Measurements from ENCODE around the gene FGA. TPM values are rescaled to one million over a fixed set of nuclear protein-coding genes. Genes with fewer than 3 reads are reported as not detected.

The FGA gene
- total and polyA plus RNA-seq, 9 of the 15 experiments (the other 6 are each of a cell fraction or from before 2014, with no cell fraction given): 0.04 to 2.5 (median 0.07) TPM; not detected in 5

DNA sequence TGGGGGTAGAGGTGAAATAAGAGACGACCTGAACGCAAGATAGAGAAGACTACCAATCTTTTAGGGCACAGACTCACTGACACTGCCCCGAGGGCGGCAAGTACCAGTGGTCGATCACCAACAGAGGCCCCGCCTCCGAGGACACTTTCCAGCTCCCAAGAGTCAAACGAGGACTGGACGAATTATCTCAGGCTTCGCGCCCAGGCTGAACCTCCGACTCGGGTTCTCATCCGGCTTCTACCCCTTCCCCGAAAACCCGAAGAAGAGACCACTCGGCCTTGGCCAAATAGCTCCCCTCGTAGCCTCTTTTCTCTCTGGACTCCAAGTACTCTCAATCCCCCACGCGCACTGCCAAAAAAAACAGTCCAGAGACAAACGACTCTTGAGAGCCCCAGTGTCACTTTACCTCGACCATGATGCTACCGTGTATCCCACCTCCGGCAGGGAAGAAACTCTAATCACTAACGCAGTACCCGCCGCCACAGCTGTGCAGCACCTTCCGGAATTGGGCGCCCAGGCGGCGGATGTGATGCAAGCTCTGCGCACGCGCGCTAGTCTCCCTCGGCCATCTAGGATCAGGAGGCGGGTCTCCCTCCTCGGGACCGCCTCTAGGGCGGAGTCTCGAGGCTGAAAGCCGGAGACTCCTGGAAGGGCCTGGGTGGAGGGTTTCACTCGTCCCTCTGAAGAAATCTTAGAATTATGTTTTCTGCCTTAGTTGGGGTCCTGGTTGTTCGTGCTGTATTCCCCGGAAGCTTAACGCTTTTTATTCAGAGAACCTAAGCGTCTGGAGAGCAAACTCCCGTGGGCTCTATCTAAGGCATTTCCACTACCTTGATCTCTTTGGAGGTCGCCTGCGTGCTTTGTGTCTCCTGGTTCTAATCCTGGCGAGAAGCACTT is 40.4 kb downstream of the FGA start, which contains the start of gene PLRG1 (continued):
- TF ChIP-seq, protein P1, sequence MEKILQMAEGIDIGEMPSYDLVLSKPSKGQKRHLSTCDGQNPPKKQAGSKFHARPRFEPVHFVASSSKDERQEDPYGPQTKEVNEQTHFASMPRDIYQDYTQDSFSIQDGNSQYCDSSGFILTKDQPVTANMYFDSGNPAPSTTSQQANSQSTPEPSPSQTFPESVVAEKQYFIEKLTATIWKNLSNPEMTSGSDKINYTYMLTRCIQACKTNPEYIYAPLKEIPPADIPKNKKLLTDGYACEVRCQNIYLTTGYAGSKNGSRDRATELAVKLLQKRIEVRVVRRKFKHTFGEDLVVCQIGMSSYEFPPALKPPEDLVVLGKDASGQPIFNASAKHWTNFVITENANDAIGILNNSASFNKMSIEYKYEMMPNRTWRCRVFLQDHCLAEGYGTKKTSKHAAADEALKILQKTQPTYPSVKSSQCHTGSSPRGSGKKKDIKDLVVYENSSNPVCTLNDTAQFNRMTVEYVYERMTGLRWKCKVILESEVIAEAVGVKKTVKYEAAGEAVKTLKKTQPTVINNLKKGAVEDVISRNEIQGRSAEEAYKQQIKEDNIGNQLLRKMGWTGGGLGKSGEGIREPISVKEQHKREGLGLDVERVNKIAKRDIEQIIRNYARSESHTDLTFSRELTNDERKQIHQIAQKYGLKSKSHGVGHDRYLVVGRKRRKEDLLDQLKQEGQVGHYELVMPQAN (IDR thresholded peaks at IDR 0.05; ENCODE audit: borderline replicate concordance): peak; percentile 87
- TF ChIP-seq HCFC1 (IDR thresholded peaks at IDR 0.05; ENCODE audit: low read depth, low read length) (peak; percentile 64), ZNF79 (CRISPR knock-in tag; IDR thresholded peaks at IDR 0.05; ENCODE audit: low read depth) (no peak), ZEB2 (IDR thresholded peaks at IDR 0.05) (0 out of 2 replicates have a peak, but pooled peaks have one; percentile 40), CHD1 (IDR thresholded peaks at IDR 0.05; ENCODE audit: low read length) (peak; percentile 43), COPS2 (conservative IDR thresholded peaks at IDR 0.05) (no peak), TRIM24 (IDR thresholded peaks at IDR 0.05) (peak in 1 of 2 experiments; percentile 53; a peak in 1 of 4 replicates), POLR2A (conservative IDR thresholded peaks at IDR 0.05) (peak; percentile 88), TBP (optimal IDR thresholded peaks at IDR 0.05; ENCODE audit: low read depth, low read length) (peak; percentile 45), RB1 (IDR thresholded peaks at IDR 0.05; ENCODE audit: low read depth) (0 out of 2 replicates have a peak, but pooled peaks have one; percentile 16), NFIC (IDR thresholded peaks at IDR 0.05) (peak; percentile 84)
- TF ChIP-seq, protein P2, sequence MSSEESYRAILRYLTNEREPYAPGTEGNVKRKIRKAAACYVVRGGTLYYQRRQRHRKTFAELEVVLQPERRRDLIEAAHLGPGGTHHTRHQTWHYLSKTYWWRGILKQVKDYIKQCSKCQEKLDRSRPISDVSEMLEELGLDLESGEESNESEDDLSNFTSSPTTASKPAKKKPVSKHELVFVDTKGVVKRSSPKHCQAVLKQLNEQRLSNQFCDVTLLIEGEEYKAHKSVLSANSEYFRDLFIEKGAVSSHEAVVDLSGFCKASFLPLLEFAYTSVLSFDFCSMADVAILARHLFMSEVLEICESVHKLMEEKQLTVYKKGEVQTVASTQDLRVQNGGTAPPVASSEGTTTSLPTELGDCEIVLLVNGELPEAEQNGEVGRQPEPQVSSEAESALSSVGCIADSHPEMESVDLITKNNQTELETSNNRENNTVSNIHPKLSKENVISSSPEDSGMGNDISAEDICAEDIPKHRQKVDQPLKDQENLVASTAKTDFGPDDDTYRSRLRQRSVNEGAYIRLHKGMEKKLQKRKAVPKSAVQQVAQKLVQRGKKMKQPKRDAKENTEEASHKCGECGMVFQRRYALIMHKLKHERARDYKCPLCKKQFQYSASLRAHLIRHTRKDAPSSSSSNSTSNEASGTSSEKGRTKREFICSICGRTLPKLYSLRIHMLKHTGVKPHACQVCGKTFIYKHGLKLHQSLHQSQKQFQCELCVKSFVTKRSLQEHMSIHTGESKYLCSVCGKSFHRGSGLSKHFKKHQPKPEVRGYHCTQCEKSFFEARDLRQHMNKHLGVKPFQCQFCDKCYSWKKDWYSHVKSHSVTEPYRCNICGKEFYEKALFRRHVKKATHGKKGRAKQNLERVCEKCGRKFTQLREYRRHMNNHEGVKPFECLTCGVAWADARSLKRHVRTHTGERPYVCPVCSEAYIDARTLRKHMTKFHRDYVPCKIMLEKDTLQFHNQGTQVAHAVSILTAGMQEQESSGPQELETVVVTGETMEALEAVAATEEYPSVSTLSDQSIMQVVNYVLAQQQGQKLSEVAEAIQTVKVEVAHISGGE (CRISPR knock-in tag; IDR thresholded peaks at IDR 0.05): peak in 2 of 3 experiments; percentile 75 to 96; a peak in 5 of 6 replicates
- TF ChIP-seq, protein P3, sequence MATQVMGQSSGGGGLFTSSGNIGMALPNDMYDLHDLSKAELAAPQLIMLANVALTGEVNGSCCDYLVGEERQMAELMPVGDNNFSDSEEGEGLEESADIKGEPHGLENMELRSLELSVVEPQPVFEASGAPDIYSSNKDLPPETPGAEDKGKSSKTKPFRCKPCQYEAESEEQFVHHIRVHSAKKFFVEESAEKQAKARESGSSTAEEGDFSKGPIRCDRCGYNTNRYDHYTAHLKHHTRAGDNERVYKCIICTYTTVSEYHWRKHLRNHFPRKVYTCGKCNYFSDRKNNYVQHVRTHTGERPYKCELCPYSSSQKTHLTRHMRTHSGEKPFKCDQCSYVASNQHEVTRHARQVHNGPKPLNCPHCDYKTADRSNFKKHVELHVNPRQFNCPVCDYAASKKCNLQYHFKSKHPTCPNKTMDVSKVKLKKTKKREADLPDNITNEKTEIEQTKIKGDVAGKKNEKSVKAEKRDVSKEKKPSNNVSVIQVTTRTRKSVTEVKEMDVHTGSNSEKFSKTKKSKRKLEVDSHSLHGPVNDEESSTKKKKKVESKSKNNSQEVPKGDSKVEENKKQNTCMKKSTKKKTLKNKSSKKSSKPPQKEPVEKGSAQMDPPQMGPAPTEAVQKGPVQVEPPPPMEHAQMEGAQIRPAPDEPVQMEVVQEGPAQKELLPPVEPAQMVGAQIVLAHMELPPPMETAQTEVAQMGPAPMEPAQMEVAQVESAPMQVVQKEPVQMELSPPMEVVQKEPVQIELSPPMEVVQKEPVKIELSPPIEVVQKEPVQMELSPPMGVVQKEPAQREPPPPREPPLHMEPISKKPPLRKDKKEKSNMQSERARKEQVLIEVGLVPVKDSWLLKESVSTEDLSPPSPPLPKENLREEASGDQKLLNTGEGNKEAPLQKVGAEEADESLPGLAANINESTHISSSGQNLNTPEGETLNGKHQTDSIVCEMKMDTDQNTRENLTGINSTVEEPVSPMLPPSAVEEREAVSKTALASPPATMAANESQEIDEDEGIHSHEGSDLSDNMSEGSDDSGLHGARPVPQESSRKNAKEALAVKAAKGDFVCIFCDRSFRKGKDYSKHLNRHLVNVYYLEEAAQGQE (IDR thresholded peaks at IDR 0.05; ENCODE audit: borderline replicate concordance): peak; percentile 42
- TF ChIP-seq, protein P3 (CRISPR knock-in tag; IDR thresholded peaks at IDR 0.05; ENCODE audit: low read depth): no peak

Measured in K562 (cell line).